HUES64 (cell line): ENCODE measurements around the gene CMKLR1.

Experiments used
- H3K27ac ChIP-seq: 2 replicates; pipeline ENCODE4 v1.7.0; 2013; ENCODE audit warnings: low read depth, low read length, inconsistent platforms
- H3K27me3 ChIP-seq: 2 replicates; pipeline ENCODE4 v1.6.1; 2013; ENCODE audit warnings: mild to moderate bottlenecking, low read length; ENCODE audit not compliant: insufficient read depth
- H3K36me3 ChIP-seq: 2 replicates; pipeline ENCODE4 v1.6.1; 2013; ENCODE audit warnings: mild to moderate bottlenecking, low read length; ENCODE audit not compliant: insufficient read depth
- H3K4me1 ChIP-seq: 2 replicates; pipeline ENCODE4 v1.6.1; 2013; ENCODE audit warnings: mild to moderate bottlenecking, low read length, moderate library complexity; ENCODE audit not compliant: insufficient read depth
- H3K4me3 ChIP-seq: 2 replicates; pipeline ENCODE4 v1.5.1; 2013; ENCODE audit warnings: mild to moderate bottlenecking, low read length, moderate library complexity
- H3K9ac ChIP-seq: 2 replicates; pipeline ENCODE4 v1.6.1; 2013; ENCODE audit warnings: mild to moderate bottlenecking, low read depth, low read length
- H3K9me3 ChIP-seq: 2 replicates; pipeline ENCODE4 v1.6.1; 2013; ENCODE audit warnings: low read depth, low read length; ENCODE audit not compliant: insufficient read depth
- WGBS: fragments of 150-250, 120-280 bp; methylation state at CpG from one replicate; pipeline ENCODE4 v1.1.7; 2013; ENCODE audit warnings: missing lambda C conversion rate; 5-methylcytosine and 5-hydroxymethylcytosine counted together

CMKLR1 gene

GRCh38 chr12:108295641-108296040, 43.5 kb downstream of the CMKLR1 start:
- Histone ChIP-seq H3K36me3 (peaks cover 4% of the 10 kb centered on the region; the same call in 1 of the 2 replicates), H3K9me3 (no peaks in the 10 kb centered on the region), H3K27ac (no peak overlapping the region), H3K4me1 (no peaks in the 10 kb centered on the region), H3K27me3 (no peaks in the 10 kb centered on the region), H3K4me3 (no peak overlapping the region), H3K9ac (no peak overlapping the region)
- WGBS, result 93% methylated on average over 8 of the region's 8 CpGs

- no peak overlapping the region for H3K27ac ChIP-seq
- no peak overlapping the region for H3K4me3 ChIP-seq
- H3K9ac ChIP-seq, result no peak overlapping the region
- 80% methylated on average over 10 of the region's 11 CpGs for WGBS
- peaks cover 6% of the 10 kb centered on the region for H3K4me1 ChIP-seq
- H3K27me3 ChIP-seq, result no peaks in the 10 kb centered on the region
- H3K36me3 ChIP-seq, result peaks cover 4% of the 10 kb centered on the region; the same call in 1 of the 2 replicates
- no peaks in the 10 kb centered on the region for H3K9me3 ChIP-seq
Measured at GRCh38 chr12:108289350-108290161, 49.6 kb downstream of the CMKLR1 start.

GRCh38 chr12:108287227-108287626, 51.9 kb downstream of the CMKLR1 start:
- Histone ChIP-seq H3K9me3 (no peaks in the 10 kb centered on the region), H3K4me1 (peaks cover 16% of the 10 kb centered on the region), H3K9ac (no peak overlapping the region), H3K27me3 (no peaks in the 10 kb centered on the region), H3K27ac (no peak overlapping the region), H3K36me3 (peaks cover 4% of the 10 kb centered on the region; the same call in 1 of the 2 replicates), H3K4me3 (no peak overlapping the region)
- 96% methylated on average over 3 of the region's 3 CpGs for WGBS

- no peaks in the 10 kb centered on the region for H3K27me3 ChIP-seq
- no peaks in the 10 kb centered on the region for H3K9me3 ChIP-seq
- no peak overlapping the region for H3K27ac ChIP-seq
- WGBS, result 37% methylated on average over 2 of the region's 2 CpGs
- no peaks in the 10 kb centered on the region for H3K36me3 ChIP-seq
- H3K9ac ChIP-seq, result no peak overlapping the region
- H3K4me3 ChIP-seq, result no peak overlapping the region
- peaks cover 18% of the 10 kb centered on the region for H3K4me1 ChIP-seq
Measured at GRCh38 chr12:108285016-108285415, 54.1 kb downstream of the CMKLR1 start.

GRCh38 chr12:108284163-108284562, 54.9 kb downstream of the CMKLR1 start:
- Histone ChIP-seq H3K4me1 (peaks cover 18% of the 10 kb centered on the region), H3K27me3 (no peaks in the 10 kb centered on the region), H3K36me3 (no peaks in the 10 kb centered on the region), H3K4me3 (no peak overlapping the region), H3K9ac (no peak overlapping the region), H3K27ac (no peak overlapping the region), H3K9me3 (no peaks in the 10 kb centered on the region)
- 50% methylated on average over 7 of the region's 7 CpGs for WGBS

- no peak overlapping the region for H3K27ac ChIP-seq
- H3K36me3 ChIP-seq, result no peaks in the 10 kb centered on the region
- no peak overlapping the region for H3K4me3 ChIP-seq
- peaks cover 18% of the 10 kb centered on the region for H3K4me1 ChIP-seq
- 92% methylated on average over 3 of the region's 3 CpGs for WGBS
- no peak overlapping the region for H3K9ac ChIP-seq
- H3K9me3 ChIP-seq, result no peaks in the 10 kb centered on the region
- no peaks in the 10 kb centered on the region for H3K27me3 ChIP-seq
Measured at GRCh38 chr12:108282676-108283075, 56.4 kb downstream of the CMKLR1 start.

GRCh38 chr12:108282160-108282559, 57.0 kb downstream of the CMKLR1 start:
- Histone ChIP-seq H3K36me3 (no peaks in the 10 kb centered on the region), H3K4me1 (peaks cover 18% of the 10 kb centered on the region), H3K9ac (no peak overlapping the region), H3K9me3 (no peaks in the 10 kb centered on the region), H3K27me3 (no peaks in the 10 kb centered on the region), H3K4me3 (no peak overlapping the region), H3K27ac (no peak overlapping the region)
- WGBS, result 70% methylated on average over 2 of the region's 2 CpGs

GRCh38 chr12:108277613-108278012, 61.5 kb downstream of the CMKLR1 start:
- H3K4me1 ChIP-seq, result peaks cover 4% of the 10 kb centered on the region; the same call in 1 of the 2 replicates
- H3K9ac ChIP-seq, result no peak overlapping the region
- H3K4me3 ChIP-seq, result no peak overlapping the region
- H3K9me3 ChIP-seq, result no peaks in the 10 kb centered on the region
- no peaks in the 10 kb centered on the region for H3K27me3 ChIP-seq
- H3K36me3 ChIP-seq, result no peaks in the 10 kb centered on the region
- no peak overlapping the region for H3K27ac ChIP-seq

- H3K27me3 ChIP-seq, result no peaks in the 10 kb centered on the region
- H3K9me3 ChIP-seq, result no peaks in the 10 kb centered on the region
- no peak overlapping the region for H3K9ac ChIP-seq
- no peak overlapping the region for H3K4me3 ChIP-seq
- no peak overlapping the region for H3K27ac ChIP-seq
- H3K4me1 ChIP-seq, result no peaks in the 10 kb centered on the region
- H3K36me3 ChIP-seq, result no peaks in the 10 kb centered on the region
- 80% methylated on average over 2 of the region's 2 CpGs for WGBS
Measured at GRCh38 chr12:108273217-108273616, 65.9 kb downstream of the CMKLR1 start.

GRCh38 chr12:108271951-108272872, 66.9 kb downstream of the CMKLR1 start:
- no peaks in the 10 kb centered on the region for H3K9me3 ChIP-seq
- 92% methylated on average over 5 of the region's 6 CpGs for WGBS
- no peaks in the 10 kb centered on the region for H3K27me3 ChIP-seq
- no peaks in the 10 kb centered on the region for H3K4me1 ChIP-seq
- H3K9ac ChIP-seq, result no peak overlapping the region
- no peaks in the 10 kb centered on the region for H3K36me3 ChIP-seq
- no peak overlapping the region for H3K4me3 ChIP-seq
- no peak overlapping the region for H3K27ac ChIP-seq

GRCh38 chr12:108270849-108271143, 68.3 kb downstream of the CMKLR1 start:
- Histone ChIP-seq H3K9ac (no peak overlapping the region), H3K4me1 (no peaks in the 10 kb centered on the region), H3K4me3 (no peak overlapping the region), H3K27me3 (no peaks in the 10 kb centered on the region), H3K27ac (no peak overlapping the region), H3K9me3 (no peaks in the 10 kb centered on the region), H3K36me3 (no peaks in the 10 kb centered on the region)
- 89% methylated on average over 2 of the region's 2 CpGs for WGBS
